OCI-LY3 (cell line): ENCODE measurements around the gene KRTAP10-2.

Experiments
- CTCF ChIP-seq: fragments of 200-600, 300-600 bp; sonication (generic); IDR thresholded peaks from 2 replicates; pipeline ENCODE4 v1.5.1; 2014; ENCODE audit warnings: antibody characterized with exemption, low read length, low read depth
- EZH2phosphoT487 ChIP-seq: fragments of 200-600 bp; shearing (Covaris generic); IDR thresholded peaks from 2 replicates; pipeline ENCODE4 v1.6.1; 2018; ENCODE audit warnings: antibody characterized with exemption, mixed run types, low read depth

DNA sequence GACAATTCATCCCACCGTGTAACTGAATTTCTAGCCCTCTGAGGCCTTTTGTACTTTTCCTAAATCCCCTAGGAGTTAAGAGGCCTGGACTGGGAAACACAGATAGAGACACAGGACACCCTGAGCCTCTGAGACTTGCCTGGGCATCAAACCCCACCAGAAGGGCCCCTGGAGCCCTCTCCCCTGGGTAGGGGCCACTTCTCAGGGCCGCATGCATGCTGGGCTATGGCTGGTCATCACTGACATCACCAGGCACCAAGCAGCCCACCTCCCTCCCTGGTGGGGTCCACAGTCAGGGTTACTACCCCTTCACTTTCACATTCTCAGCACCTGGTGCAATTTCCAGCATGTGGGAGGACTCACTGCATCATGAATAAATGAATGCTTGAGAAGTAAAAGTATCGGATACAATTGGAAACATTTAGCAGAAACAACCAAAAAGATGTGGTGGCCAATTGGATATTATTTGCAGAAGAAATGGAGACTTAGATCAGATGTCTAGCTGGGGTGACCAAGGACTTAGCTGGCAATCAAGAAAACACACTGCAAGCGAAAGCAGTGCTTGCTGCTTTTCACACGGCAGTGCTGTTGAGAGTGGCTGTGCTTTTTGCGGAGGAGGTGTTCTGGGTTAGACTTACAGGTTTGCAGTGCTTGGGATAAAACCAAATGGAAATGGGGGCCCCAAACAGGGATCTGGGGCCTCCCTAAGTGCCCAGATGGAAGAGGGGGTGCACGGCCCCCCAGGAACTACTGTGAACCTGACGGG lies 48.1 kb upstream of the KRTAP10-2 start:
- no peak for TF ChIP-seq CTCF
- TF ChIP-seq EZH2phosphoT487, result no peak
